HCT116 (cell line): ENCODE results near the gene GOSR1. TPM values are rescaled to one million over a fixed set of nuclear protein-coding genes. Genes with fewer than 3 reads are reported as not detected.

Experiments used
- ATAC-seq: fragments of 200-7000 bp; cut with Tn5 transposase; 2 replicates; pipeline ENCODE4 v1.9.1; 2020; ENCODE audit warnings: mild to moderate bottlenecking, moderate library complexity
- BruUV-seq: library from RNA; stranded (reverse); fragments of 400-500 nt; replicated peaks from 2 replicates; lab custom pipeline; 2021; lab: Mats Ljungman, UMichigan
- CTCF ChIA-PET: fragments of 300-600 bp; sonication (Branson Sonifier 250); formaldehyde crosslinking; loops from one replicate; lab custom pipeline; 2021; ENCODE audit warnings: antibody characterized with exemption; lab: Charles Lee
- POLR2A ChIA-PET: fragments of 300-600, 350-600 bp; sonication (Branson Sonifier 250); formaldehyde crosslinking; loops from one replicate; lab custom pipeline; 2021; ENCODE audit warnings: antibody characterized with exemption; lab: Charles Lee
- RAD21 ChIA-PET, 2 experiments: fragments of 300-600 bp; sonication (Branson Sonifier 250); formaldehyde crosslinking; loops; one replicate each; lab custom pipeline; 2023; ENCODE audit warnings: low total read pairs in 2 of 2; ENCODE audit not compliant: uncharacterized antibody in 2 of 2, unreplicated experiment in 2 of 2, low non-redundant PET in 1 of 2; lab: Charles Lee
- DNase-seq: peaks from one replicate; pipeline ENCODE4 v3.0.0-alpha.2; 2010; ENCODE audit warnings: low read depth, low spot score
- H2AFZ ChIP-seq: fragments of 200-600 bp; shearing (Covaris generic), sonication (generic); 2 replicates; pipeline ENCODE4 v1.6.1; 2017; ENCODE audit warnings: low read depth, mixed run types, mixed read lengths, antibody characterized with exemption, low read length; ENCODE audit not compliant: poor library complexity, severe bottlenecking
- H3K27ac ChIP-seq: 2 replicates; pipeline ENCODE4 v1.5.1; 2012; ENCODE audit warnings: low read depth, low read length
- H3K27me3 ChIP-seq: fragments of 200-600 bp; sonication (generic); 2 replicates; pipeline ENCODE4 v1.6.1; 2016; ENCODE audit warnings: mixed run types, low read length, mixed read lengths; ENCODE audit not compliant: insufficient read depth
- H3K36me3 ChIP-seq, 2 experiments: fragments of 200-500 bp in 1 of 2; fragments of 200-600 bp in 1 of 2; sonication (Bioruptor generic) in 1 of 2; sonication (generic) in 1 of 2; 2 replicates each; pipeline versions ENCODE4 v1.5.1 to v1.6.1; 2014 to 2016; ENCODE audit warnings: low read length in 2 of 2, inconsistent platforms in 1 of 2, mixed read lengths in 1 of 2, mixed run types in 1 of 2; ENCODE audit not compliant: insufficient read depth in 2 of 2, control insufficient read depth in 1 of 2
- H3K4me1 ChIP-seq, 2 experiments: fragments of 200-600 bp in 1 of 2; sonication (generic) in 1 of 2; 2 replicates each; pipeline versions ENCODE4 v1.5.1 to v1.6.1; 2012 to 2017; ENCODE audit warnings: low read length in 2 of 2, inconsistent platforms in 1 of 2, mild to moderate bottlenecking in 1 of 2, mixed read lengths in 1 of 2, mixed run types in 1 of 2, moderate library complexity in 1 of 2; ENCODE audit not compliant: insufficient read depth in 2 of 2, control insufficient read depth in 1 of 2
- H3K4me2 ChIP-seq: fragments of 200-600 bp; sonication (generic); 2 replicates; pipeline ENCODE4 v1.6.1; 2017; ENCODE audit warnings: mixed run types, low read length, mixed read lengths
- H3K4me3 ChIP-seq, 2 experiments: fragments of 200-600 bp in 1 of 2; sonication (generic) in 1 of 2; replicated peaks in 1 of 2; 2 replicates each; pipeline ENCODE4 v1.5.1; 2011 to 2016; ENCODE audit warnings: low read length in 2 of 2, control low read depth in 1 of 2, low read depth in 1 of 2, mild to moderate bottlenecking in 1 of 2, mixed read lengths in 1 of 2, mixed run types in 1 of 2
- H3K79me2 ChIP-seq: fragments of 200-600 bp; sonication (generic); 2 replicates; pipeline ENCODE4 v1.6.1; 2017; ENCODE audit warnings: mild to moderate bottlenecking, mixed run types, low read length, moderate library complexity, mixed read lengths; ENCODE audit not compliant: insufficient read depth
- H3K9ac ChIP-seq: fragments of 200-600 bp; sonication (generic); 2 replicates; pipeline ENCODE4 v1.6.1; 2016; ENCODE audit warnings: low read length, mixed read lengths
- H3K9me2 ChIP-seq: fragments of 200-600 bp; sonication (generic), shearing (Covaris generic); 2 replicates; pipeline ENCODE4 v1.6.1; 2017; ENCODE audit warnings: mixed run types, mild to moderate bottlenecking, moderate library complexity; ENCODE audit not compliant: insufficient read depth
- H3K9me3 ChIP-seq, 2 experiments: fragments of 200-500 bp in 1 of 2; fragments of 200-600 bp in 1 of 2; sonication (Bioruptor generic) in 1 of 2; sonication (generic) in 1 of 2; 2 replicates each; pipeline ENCODE4 v1.6.1; 2014 to 2017; ENCODE audit warnings: low read length in 2 of 2, mixed read lengths in 2 of 2, inconsistent platforms in 1 of 2, low read depth in 1 of 2, mild to moderate bottlenecking in 1 of 2, mixed run types in 1 of 2, moderate library complexity in 1 of 2; ENCODE audit not compliant: control insufficient read depth in 1 of 2, insufficient read depth in 1 of 2
- H4K20me1 ChIP-seq: fragments of 200-600 bp; sonication (generic), shearing (Covaris generic); 2 replicates; pipeline ENCODE4 v1.6.1; 2017; ENCODE audit warnings: mixed run types, mild to moderate bottlenecking, moderate library complexity; ENCODE audit not compliant: insufficient read depth
- CBX3 ChIP-seq: IDR thresholded peaks from 2 replicates; pipeline ENCODE4 v1.6.1; 2012; ENCODE audit warnings: low read depth
- CEBPB ChIP-seq: IDR thresholded peaks from 2 replicates; pipeline ENCODE4 v1.6.1; 2012; ENCODE audit warnings: low read depth
- EZH2phosphoT487 ChIP-seq: fragments of 200-600 bp; IDR thresholded peaks from 2 replicates; pipeline ENCODE4 v1.6.1; 2018; ENCODE audit warnings: antibody characterized with exemption, borderline replicate concordance
- JUND ChIP-seq: IDR thresholded peaks from 2 replicates; pipeline ENCODE4 v1.6.1; 2012
- MAX ChIP-seq: IDR thresholded peaks from 2 replicates; pipeline ENCODE4 v1.6.1; 2012
- POLR2A ChIP-seq: IDR thresholded peaks from 2 replicates; pipeline ENCODE4 v1.7.0; 2011; ENCODE audit warnings: borderline replicate concordance; ENCODE audit not compliant: insufficient read depth, insufficient read length; ENCODE audit errors: extremely low read depth
- POLR2AphosphoS5 ChIP-seq: IDR thresholded peaks from 2 replicates; pipeline ENCODE4 v1.6.1; 2011; ENCODE audit warnings: mild to moderate bottlenecking, low read depth, low read length, moderate library complexity
- RAD21 ChIP-seq: IDR thresholded peaks from 2 replicates; pipeline ENCODE4 v1.6.1; 2012; ENCODE audit warnings: low read depth, mild to moderate bottlenecking
- REST ChIP-seq: IDR thresholded peaks from 2 replicates; pipeline ENCODE4 v1.6.1; 2012; ENCODE audit warnings: low read depth
- SP1 ChIP-seq: IDR thresholded peaks from 2 replicates; pipeline ENCODE4 v1.6.1; 2012; ENCODE audit warnings: low read depth
- SRF ChIP-seq: IDR thresholded peaks from 2 replicates; pipeline ENCODE4 v1.6.1; 2012; ENCODE audit warnings: low read depth
- TCF7L2 ChIP-seq: IDR thresholded peaks from 2 replicates; pipeline ENCODE4 v1.7.0; 2011; ENCODE audit warnings: borderline replicate concordance, inconsistent platforms; ENCODE audit not compliant: insufficient read depth, insufficient read length; ENCODE audit errors: extremely low read depth
- YY1 ChIP-seq: IDR thresholded peaks from 2 replicates; pipeline ENCODE4 v1.6.1; 2011; ENCODE audit warnings: low read length, low read depth, moderate library complexity, mild to moderate bottlenecking; ENCODE audit not compliant: insufficient replicate concordance; ENCODE audit errors: extremely low read depth
- ZFX ChIP-seq: fragments of 450-650 bp; IDR thresholded peaks from 2 replicates; pipeline ENCODE4 v1.6.1; 2017
- ZNF274 ChIP-seq: fragments of 200-500 bp; sonication (Bioruptor generic); IDR thresholded peaks from 2 replicates; pipeline ENCODE4 v1.6.1; 2014; ENCODE audit warnings: mild to moderate bottlenecking, low read depth, low read length, inconsistent platforms
- intact Hi-C: fragments of 100-400 bp; cut with micrococcal nuclease; formaldehyde crosslinking; loops from 2 replicates; pipeline ENCODE4 v1.10.0; 2022
- total RNA-seq: library from RNA; stranded (reverse); gene quantifications from one replicate; pipeline ENCODE4 v1.2.1, GENCODE V29; 2021; ENCODE audit not compliant: unreplicated experiment
- TF ChIP-seq, protein P1 (sequence below): IDR thresholded peaks from 2 replicates; pipeline ENCODE4 v1.6.1; 2012

The GOSR1 gene
- total RNA-seq, 1 experiment from 2014 or later: 48.8 TPM

- 0 out of 4 replicates have a peak, but pooled peaks cover 0 to 5% of the 10 kb centered on the region in 2 experiments for H3K36me3 ChIP-seq
- H3K27ac ChIP-seq: no peak overlapping the region
- ChIA-PET POLR2A (no interaction called here), RAD21 (no interaction called here), CTCF (no interaction called here)
- H4K20me1 ChIP-seq: no peaks in the 10 kb centered on the region
- H3K27me3 ChIP-seq: no peaks in the 10 kb centered on the region
- H3K4me2 ChIP-seq: no peak overlapping the region
- no peaks in the 10 kb centered on the region for H3K9me2 ChIP-seq
- no peaks in the 10 kb centered on the region for H3K9me3 ChIP-seq
- intact Hi-C loops: no loop called here
- peaks cover 5 to 10% of the 10 kb centered on the region in 2 experiments; a peak in 3 of 4 replicates for H3K4me1 ChIP-seq
- no peak for ATAC-seq
- H3K4me3 ChIP-seq: no peak overlapping the region
- no peak overlapping the region for H2AFZ ChIP-seq
- no TSS peak for BruUV-seq
- H3K9ac ChIP-seq: no peak overlapping the region
- no peak for TF ChIP-seq RAD21
- no peak for TF ChIP-seq SRF
- TF ChIP-seq, protein P1, sequence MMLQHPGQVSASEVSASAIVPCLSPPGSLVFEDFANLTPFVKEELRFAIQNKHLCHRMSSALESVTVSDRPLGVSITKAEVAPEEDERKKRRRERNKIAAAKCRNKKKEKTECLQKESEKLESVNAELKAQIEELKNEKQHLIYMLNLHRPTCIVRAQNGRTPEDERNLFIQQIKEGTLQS: no peak
- no peak for TF ChIP-seq CEBPB
- TF ChIP-seq SP1: no peak
- TF ChIP-seq ZFX: no peak
- TF ChIP-seq YY1: no peak
- DNase-seq: no peak
- H3K79me2 ChIP-seq: no peaks in the 10 kb centered on the region
Observed at GRCh38 chr17:30429155-30429554, 48.1 kb upstream of the GOSR1 start.

DNA sequence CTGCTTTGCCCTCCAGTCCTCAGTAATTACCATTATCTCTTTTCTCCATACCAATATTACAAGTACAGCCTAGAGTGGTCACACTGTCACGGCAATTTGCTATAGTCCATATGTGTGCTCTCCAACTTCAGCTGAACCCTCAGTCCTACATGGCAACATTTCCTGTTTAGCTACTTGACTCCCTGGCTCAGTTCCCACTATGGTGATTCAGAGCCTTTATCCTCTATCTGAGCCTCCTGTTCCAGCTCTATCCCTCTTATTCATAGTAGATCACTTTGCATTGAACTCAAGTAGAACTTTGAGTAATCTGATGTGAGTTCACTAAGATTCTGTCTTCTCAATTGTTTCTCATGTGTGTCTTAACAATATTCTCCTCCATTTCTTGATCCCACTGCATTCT, 43.7 kb upstream of the GOSR1 start:
- Histone ChIP-seq H4K20me1 (no peaks in the 10 kb centered on the region), H3K9me2 (no peaks in the 10 kb centered on the region), H3K79me2 (no peaks in the 10 kb centered on the region), H3K36me3 (0 out of 4 replicates have a peak, but pooled peaks cover 0 to 5% of the 10 kb centered on the region in 2 experiments), H3K27ac (no peak overlapping the region), H3K4me3 (no peak overlapping the region), H3K27me3 (no peaks in the 10 kb centered on the region), H3K4me1 (peaks cover 5 to 10% of the 10 kb centered on the region in 2 experiments; a peak in 3 of 4 replicates), H2AFZ (no peak overlapping the region), H3K4me2 (peak overlapping the region; percentile 53), H3K9ac (no peak overlapping the region), H3K9me3 (no peaks in the 10 kb centered on the region)
- ChIA-PET CTCF (no interaction called here), RAD21 (no interaction called here), POLR2A (no interaction called here)
- intact Hi-C loops: no loop called here
- DNase-seq: peak; percentile 37
- TF ChIP-seq EZH2phosphoT487 (no peak), POLR2A (no peak), TCF7L2 (no peak), REST (no peak), MAX (no peak), SRF (no peak), POLR2AphosphoS5 (no peak), CBX3 (peak; percentile 67; the same call in 1 of the 2 replicates), ZNF274 (no peak), ZFX (no peak), JUND (peak; percentile 33; the same call in 1 of the 2 replicates), CEBPB (no peak)
- ATAC-seq: peak; percentile 61; the same call in 1 of the 2 replicates
- BruUV-seq: no TSS peak
